IMR-90 (cell line): ENCODE measurements around the gene SIK2. TPM values are rescaled to one million over a fixed set of nuclear protein-coding genes. Genes with fewer than 3 reads are reported as not detected.

Experiments
- ATAC-seq: fragments of 200-7000 bp; cut with Tn5 transposase; 2 replicates; pipeline ENCODE4 v1.9.1; 2020; ENCODE audit warnings: low read depth, mild to moderate bottlenecking, moderate library complexity
- BruUV-seq: library from RNA; stranded (reverse); fragments of 400-500 nt; replicated peaks from 2 replicates; lab custom pipeline; 2021; lab: Mats Ljungman, UMichigan
- CTCF ChIA-PET: fragments of 300-600 bp; formaldehyde crosslinking; extraction: SDS; loops from one replicate; lab custom pipeline; 2021; ENCODE audit warnings: antibody characterized with exemption; lab: Yijun Ruan, JAX
- POLR2A ChIA-PET: fragments of 300-600 bp; sonication (Branson Sonifier 250); formaldehyde crosslinking; loops from one replicate; lab custom pipeline; 2022; ENCODE audit warnings: antibody characterized with exemption; ENCODE audit not compliant: unreplicated experiment; lab: Charles Lee
- DNase-seq: peaks from one replicate; pipeline ENCODE4 v3.0.0; 2013
- H2AFZ ChIP-seq: replicated peaks from 2 replicates; pipeline ENCODE3; 2013; ENCODE audit warnings: low read length, mild to moderate bottlenecking; ENCODE audit not compliant: poor library complexity
- H2AK5ac ChIP-seq: 2 replicates; pipeline ENCODE4 v1.6.1; 2013; ENCODE audit warnings: low read depth, low read length, inconsistent platforms
- H2AK9ac ChIP-seq: replicated peaks from 2 replicates; pipeline ENCODE3; 2013; ENCODE audit warnings: mild to moderate bottlenecking, low read depth, low read length, moderate library complexity; ENCODE audit not compliant: poor library complexity
- H2BK120ac ChIP-seq: 2 replicates; pipeline ENCODE4 v1.6.1; 2013; ENCODE audit warnings: low read depth, low read length, inconsistent platforms
- H2BK15ac ChIP-seq: 3 replicates; pipeline ENCODE4 v1.6.1; 2013; ENCODE audit warnings: low read depth, low read length, inconsistent platforms
- H2BK20ac ChIP-seq: 2 replicates; pipeline ENCODE4 v1.6.1; 2013; ENCODE audit warnings: low read depth, mild to moderate bottlenecking, inconsistent platforms, low read length, moderate library complexity
- H2BK5ac ChIP-seq: 2 replicates; pipeline ENCODE4 v1.6.1; 2013; ENCODE audit warnings: mild to moderate bottlenecking, low read depth, low read length, inconsistent platforms; ENCODE audit not compliant: poor library complexity, severe bottlenecking
- H3K14ac ChIP-seq: replicated peaks from 2 replicates; pipeline ENCODE4 v1.6.1; 2013; ENCODE audit warnings: low read depth, low read length, inconsistent platforms
- H3K18ac ChIP-seq: 2 replicates; pipeline ENCODE4 v1.6.1; 2013; ENCODE audit warnings: low read depth, low read length, control low read depth
- H3K23ac ChIP-seq: 2 replicates; pipeline ENCODE4 v1.6.1; 2013; ENCODE audit warnings: low read depth, low read length, inconsistent platforms
- H3K27ac ChIP-seq: 2 replicates; pipeline ENCODE4 v1.5.1; 2013; ENCODE audit warnings: mild to moderate bottlenecking, control low read depth, low read length; ENCODE audit not compliant: insufficient read depth
- H3K27me3 ChIP-seq: 2 replicates; pipeline ENCODE4 v1.6.1; 2013; ENCODE audit warnings: low read length; ENCODE audit not compliant: control insufficient read depth, insufficient read depth
- H3K36me3 ChIP-seq: 2 replicates; pipeline ENCODE4 v1.6.1; 2013; ENCODE audit warnings: low read length, mixed read lengths; ENCODE audit not compliant: control insufficient read depth, insufficient read depth
- H3K4ac ChIP-seq: 2 replicates; pipeline ENCODE4 v1.6.1; 2013; ENCODE audit warnings: low read depth, low read length, inconsistent platforms
- H3K4me1 ChIP-seq: 2 replicates; pipeline ENCODE4 v1.6.1; 2013; ENCODE audit warnings: low read length, mixed read lengths; ENCODE audit not compliant: control insufficient read depth, insufficient read depth
- H3K4me2 ChIP-seq: 2 replicates; pipeline ENCODE4 v1.6.1; 2013; ENCODE audit warnings: low read depth, mild to moderate bottlenecking, control low read depth, low read length, moderate library complexity
- H3K4me3 ChIP-seq: 2 replicates; pipeline ENCODE4 v1.5.1; 2013; ENCODE audit warnings: low read depth, mild to moderate bottlenecking, control low read depth, low read length, moderate library complexity; ENCODE audit not compliant: insufficient read depth
- H3K56ac ChIP-seq: 2 replicates; pipeline ENCODE4 v1.6.1; 2013; ENCODE audit warnings: low read length, inconsistent platforms; ENCODE audit not compliant: insufficient read depth; ENCODE audit errors: extremely low read depth
- H3K79me1 ChIP-seq, 2 experiments: 2 replicates each; pipeline ENCODE4 v1.6.1; 2013; ENCODE audit warnings: low read length in 2 of 2, inconsistent platforms in 1 of 2, low read depth in 1 of 2
- H3K9ac ChIP-seq: 2 replicates; pipeline ENCODE4 v1.6.1; 2013; ENCODE audit warnings: low read depth, low read length, control low read depth
- H3K9me1 ChIP-seq: 2 replicates; pipeline ENCODE4 v1.6.1; 2013; ENCODE audit warnings: low read length, inconsistent platforms; ENCODE audit not compliant: insufficient read depth
- H3K9me3 ChIP-seq: 2 replicates; pipeline ENCODE4 v1.6.1; 2013; ENCODE audit warnings: low read length; ENCODE audit not compliant: control insufficient read depth, insufficient read depth
- H4K20me1 ChIP-seq: 2 replicates; pipeline ENCODE4 v1.6.1; 2013; ENCODE audit warnings: low read length, inconsistent platforms; ENCODE audit not compliant: insufficient read depth
- H4K5ac ChIP-seq: 2 replicates; pipeline ENCODE4 v1.6.1; 2013; ENCODE audit warnings: mild to moderate bottlenecking, low read depth, low read length, control low read depth
- H4K8ac ChIP-seq, 2 experiments: 2 replicates each; pipeline ENCODE4 v1.6.1; 2013; ENCODE audit warnings: low read depth in 2 of 2, low read length in 2 of 2, control low read depth in 1 of 2, inconsistent platforms in 1 of 2
- H4K91ac ChIP-seq: 2 replicates; pipeline ENCODE4 v1.6.1; 2013; ENCODE audit warnings: low read depth, low read length, inconsistent platforms; ENCODE audit not compliant: insufficient read depth
- SMC3 ChIP-seq: fragments of 150-350 bp; IDR thresholded peaks from 2 replicates; pipeline ENCODE4 v1.6.1; 2016; ENCODE audit warnings: low read depth, mild to moderate bottlenecking, antibody characterized with exemption, low read length, moderate library complexity
- WGBS, 2 experiments: methylation state at CpG; one replicate each; pipeline versions ENCODE4 v1.1.5 to v1.1.7; 2013; ENCODE audit warnings: missing lambda C conversion rate in 2 of 2; ENCODE audit not compliant: insufficient read length in 1 of 2; ENCODE audit errors: extremely low coverage in 2 of 2; 5-methylcytosine and 5-hydroxymethylcytosine counted together
- dilution Hi-C: fragments of 300-500 bp; cut with HindIII; formaldehyde crosslinking; loops from one replicate; pipeline ENCODE4 v1.14.3; 2018; ENCODE audit warnings: low sequenced_read_pairs; ENCODE audit not compliant: unreplicated experiment
- in situ Hi-C: fragments of 300-500 bp; cut with MboI; formaldehyde crosslinking; loops from 3 replicates; pipeline ENCODE4 v1.14.3; 2019; ENCODE audit warnings: low sequenced_read_pairs, inconsistent platforms, mixed read lengths
- intact Hi-C: fragments of 100-400 bp; cut with micrococcal nuclease; formaldehyde crosslinking; loops from 2 replicates; pipeline ENCODE4 v1.10.0; 2022
- polyA plus RNA-seq, 3 experiments: library from polyadenylated mRNA; depleted of rRNA; stranded (reverse); fragments of >200 nt; gene quantifications; 2 replicates each; pipeline ENCODE4 v1.2.3, GENCODE V29; 2012; ENCODE audit warnings: low replicate concordance in 1 of 3
- total RNA-seq: library from RNA; depleted of rRNA; stranded (reverse); fragments of >200 nt; gene quantifications from 2 replicates; pipeline ENCODE4 v1.2.3, GENCODE V29; 2012
- TF ChIP-seq, protein P1 (sequence below): conservative IDR thresholded peaks from 2 replicates; pipeline ENCODE4 v1.5.1; 2012; ENCODE audit warnings: mild to moderate bottlenecking, low read depth, low read length, improper control_type of control experiment

Gene SIK2
- total and polyA plus RNA-seq, 2 of the 4 experiments (the other 2 are of a cell fraction), result 7.9 to 10.4 TPM

DNA sequence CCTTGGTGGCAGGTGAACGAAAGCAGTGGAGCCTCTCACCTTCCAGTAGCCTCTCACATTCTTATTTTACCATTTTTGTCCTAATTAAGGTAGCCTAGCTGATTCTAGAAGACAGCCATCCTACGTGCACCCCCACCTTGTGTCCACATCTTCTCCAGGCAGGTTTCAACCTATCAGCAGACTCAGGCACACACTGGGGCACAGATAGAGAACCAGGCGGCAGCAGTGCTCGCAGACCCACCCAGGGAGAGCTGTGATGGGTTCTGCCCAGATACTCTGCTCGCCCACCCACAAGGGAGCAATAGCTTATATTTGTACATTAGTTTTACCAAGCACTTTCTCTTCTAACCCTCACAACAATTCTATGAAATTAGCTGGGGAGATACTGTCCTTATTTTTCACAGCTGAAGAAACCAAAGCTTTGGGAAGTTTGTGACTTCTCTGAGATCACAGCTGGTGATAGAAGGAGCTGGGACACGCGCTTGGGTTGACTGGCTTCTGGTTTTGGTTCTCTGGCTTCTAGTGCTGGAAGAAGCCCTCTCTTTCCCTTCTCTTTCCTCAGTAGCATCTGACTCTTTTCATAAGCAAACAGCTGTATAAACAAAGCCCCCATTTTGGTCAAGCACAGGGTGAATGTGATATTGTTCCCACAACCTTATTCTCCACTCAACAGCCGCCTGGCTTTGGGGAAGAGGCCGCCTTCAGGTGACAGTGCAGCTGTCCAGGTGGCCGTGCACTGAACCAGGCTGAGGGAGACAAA is 127.0 kb downstream of the SIK2 start (continued):
- TF ChIP-seq, protein P1, sequence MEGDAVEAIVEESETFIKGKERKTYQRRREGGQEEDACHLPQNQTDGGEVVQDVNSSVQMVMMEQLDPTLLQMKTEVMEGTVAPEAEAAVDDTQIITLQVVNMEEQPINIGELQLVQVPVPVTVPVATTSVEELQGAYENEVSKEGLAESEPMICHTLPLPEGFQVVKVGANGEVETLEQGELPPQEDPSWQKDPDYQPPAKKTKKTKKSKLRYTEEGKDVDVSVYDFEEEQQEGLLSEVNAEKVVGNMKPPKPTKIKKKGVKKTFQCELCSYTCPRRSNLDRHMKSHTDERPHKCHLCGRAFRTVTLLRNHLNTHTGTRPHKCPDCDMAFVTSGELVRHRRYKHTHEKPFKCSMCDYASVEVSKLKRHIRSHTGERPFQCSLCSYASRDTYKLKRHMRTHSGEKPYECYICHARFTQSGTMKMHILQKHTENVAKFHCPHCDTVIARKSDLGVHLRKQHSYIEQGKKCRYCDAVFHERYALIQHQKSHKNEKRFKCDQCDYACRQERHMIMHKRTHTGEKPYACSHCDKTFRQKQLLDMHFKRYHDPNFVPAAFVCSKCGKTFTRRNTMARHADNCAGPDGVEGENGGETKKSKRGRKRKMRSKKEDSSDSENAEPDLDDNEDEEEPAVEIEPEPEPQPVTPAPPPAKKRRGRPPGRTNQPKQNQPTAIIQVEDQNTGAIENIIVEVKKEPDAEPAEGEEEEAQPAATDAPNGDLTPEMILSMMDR, result no peak

DNA sequence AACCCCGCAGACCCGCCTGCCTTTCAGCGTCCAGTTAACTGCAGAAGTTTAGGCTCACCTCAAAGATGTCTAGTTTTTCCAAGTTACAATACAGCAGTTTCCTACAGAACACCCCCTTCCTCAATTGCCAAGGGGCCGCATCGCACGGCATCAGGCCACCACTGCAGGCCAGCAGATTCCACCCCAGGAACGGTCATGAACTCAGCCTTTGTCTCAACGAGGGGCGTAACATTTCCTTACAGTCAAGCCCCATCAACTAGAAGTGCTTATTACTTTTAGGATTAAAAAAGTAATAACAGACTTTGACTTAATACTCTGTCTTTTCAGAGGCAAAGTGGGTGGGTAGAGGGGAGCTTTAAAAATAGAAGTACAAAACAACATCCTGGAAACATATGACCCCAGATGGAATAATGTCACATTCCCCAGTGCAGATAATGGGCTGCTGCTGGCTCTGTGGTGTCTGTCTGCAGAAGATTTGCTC is 127.6 kb downstream of the SIK2 start:
- no peak overlapping the region; the same call in 1 of the 2 replicates for H3K18ac ChIP-seq

More for the DNA sequence above, 127.6 kb downstream of the SIK2 start:
- H4K20me1 ChIP-seq, result no peaks in the 10 kb centered on the region
- H3K36me3 ChIP-seq, result peaks cover 22% of the 10 kb centered on the region
- no peaks in the 10 kb centered on the region for H3K27me3 ChIP-seq
- H2BK20ac ChIP-seq, result peak overlapping the region; percentile 18; the same call in 1 of the 2 replicates
- H4K5ac ChIP-seq, result no peak overlapping the region
- H3K4me2 ChIP-seq, result no peak overlapping the region; the same call in 1 of the 2 replicates
- intact Hi-C loops, result no loop called here
- H2AK9ac ChIP-seq, result no peak overlapping the region
- H2BK5ac ChIP-seq, result no peak overlapping the region
- no peak overlapping the region for H2AFZ ChIP-seq
- H3K4me3 ChIP-seq, result no peak overlapping the region
- ChIA-PET POLR2A (no interaction called here), CTCF (no interaction called here)
- H3K4me1 ChIP-seq, result peaks cover 35% of the 10 kb centered on the region
- TF ChIP-seq SMC3, result no peak
- peaks cover 4 to 57% of the 10 kb centered on the region in 2 experiments; a peak in 2 of 4 replicates for H3K79me1 ChIP-seq
- H3K9ac ChIP-seq, result no peak overlapping the region
- DNase-seq, result no peak
- in situ Hi-C loops, result no loop called here
- 57% methylated on average over 1 of the region's 9 CpGs; no CpG with 5 or more reads in 1 of the 2 experiments for WGBS, 2 experiments
- TSS peak; percentile 10 for BruUV-seq
- H4K8ac ChIP-seq, result peak overlapping the region in 1 of 2 experiments; percentile 42; a peak in 1 of 4 replicates
- peaks cover 22% of the 10 kb centered on the region for H3K9me1 ChIP-seq
- H4K91ac ChIP-seq, result no peak overlapping the region
- no peak overlapping the region; the same call in 1 of the 2 replicates for H3K27ac ChIP-seq
- dilution Hi-C loops, result no loop called here
- H2BK120ac ChIP-seq, result no peak overlapping the region
- no peaks in the 10 kb centered on the region for H3K9me3 ChIP-seq
- ATAC-seq, result no peak
- no peak overlapping the region for H2AK5ac ChIP-seq
- H2BK15ac ChIP-seq, result peak overlapping the region; percentile 48; the same call in 1 of the 3 replicates
- peak overlapping the region; percentile 50 for H3K14ac ChIP-seq
- peak overlapping the region; percentile 41; the same call in 1 of the 2 replicates for H3K23ac ChIP-seq
- peak overlapping the region; percentile 38 for H3K4ac ChIP-seq
- H3K56ac ChIP-seq, result no peak overlapping the region
